Fibroblast of pulmonary artery (primary cell): ENCODE data around the gene THEMIS.

ENCODE experiments used
- DNase-seq: peaks from one replicate; pipeline ENCODE4 v3.0.0-alpha.2; 2010; ENCODE audit warnings: low read depth
- H3K4me3 ChIP-seq: replicated peaks from 2 replicates; pipeline ENCODE4 v1.5.1; 2011; ENCODE audit warnings: low read depth, mild to moderate bottlenecking, control low read depth, low read length, moderate library complexity
- CTCF ChIP-seq: IDR thresholded peaks from 2 replicates; pipeline ENCODE4 v1.5.1; 2011; ENCODE audit warnings: mild to moderate bottlenecking, control low read depth, low read length, inconsistent platforms; ENCODE audit errors: missing control alignments

THEMIS gene

DNA sequence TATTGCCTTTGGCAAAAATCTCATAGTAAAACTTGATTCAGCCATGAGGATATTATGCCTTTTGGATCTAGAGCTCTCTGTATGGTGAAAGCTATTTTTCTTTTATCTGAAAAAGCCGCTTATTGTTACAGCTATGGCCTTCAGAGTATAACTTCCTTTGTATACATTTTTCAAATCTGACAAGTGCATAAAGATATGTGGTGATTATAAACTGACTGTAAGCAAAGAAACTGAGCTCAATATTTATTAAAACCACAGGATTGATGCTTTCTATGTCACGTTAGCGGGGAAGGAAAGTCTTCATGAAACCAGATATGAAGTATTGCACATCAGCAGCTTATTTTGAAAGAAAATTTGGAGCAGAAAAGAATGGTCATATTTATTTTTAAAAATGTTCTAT, 151.8 kb downstream of the THEMIS start:
- no peak overlapping the region for H3K4me3 ChIP-seq
- DNase-seq, result no peak
- TF ChIP-seq CTCF, result no peak

- no peak for TF ChIP-seq CTCF
- no peak for DNase-seq
- no peak overlapping the region for H3K4me3 ChIP-seq
These were observed 152.6 kb downstream of the THEMIS start for GRCh38 chr6:127748290-127748689.

DNA sequence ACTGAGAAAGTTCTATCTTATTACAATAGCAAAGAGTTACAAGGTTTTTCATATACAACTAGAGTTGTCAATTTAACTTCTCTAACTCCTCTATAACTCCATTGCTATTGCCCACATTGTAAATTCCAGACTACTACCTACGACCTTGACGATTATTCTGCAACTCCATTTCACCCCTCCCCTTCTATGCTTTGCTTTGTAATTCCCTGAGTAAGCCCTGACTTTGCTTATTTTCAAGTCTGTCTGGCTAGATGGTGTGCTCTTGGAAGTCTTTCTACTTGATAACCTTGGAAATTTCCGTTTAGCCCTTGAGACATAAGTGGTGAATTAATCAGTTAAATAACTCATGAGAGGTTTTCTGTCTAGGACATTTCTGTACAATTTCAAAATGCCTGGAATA, 162.4 kb downstream of the THEMIS start:
- TF ChIP-seq CTCF, result no peak
- no peak overlapping the region for H3K4me3 ChIP-seq
- DNase-seq, result no peak

DNA sequence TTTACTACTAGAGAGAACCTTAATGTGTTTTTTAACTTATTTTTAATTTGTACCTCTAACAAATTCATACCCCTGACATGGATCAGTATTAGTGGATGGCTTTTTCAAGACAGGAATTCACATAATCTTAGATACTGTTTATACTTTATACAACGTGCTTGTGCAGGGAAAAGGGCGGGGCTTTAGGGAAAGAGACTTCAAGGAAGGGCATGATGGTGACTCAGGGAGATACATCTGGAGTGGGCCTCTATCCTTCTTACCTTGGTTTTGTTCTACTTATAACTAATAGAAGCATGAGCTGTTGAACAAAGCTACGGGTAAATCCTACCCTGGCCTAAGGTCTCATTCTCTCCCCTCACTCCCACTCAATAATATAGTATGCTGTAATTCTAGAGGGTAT, 163.1 kb downstream of the THEMIS start:
- DNase-seq, result no peak
- no peak for TF ChIP-seq CTCF
- no peak overlapping the region for H3K4me3 ChIP-seq

GRCh38 chr6:127737009-127737486, 163.8 kb downstream of the THEMIS start:
- no peak overlapping the region for H3K4me3 ChIP-seq
- TF ChIP-seq CTCF, result peak; percentile 68
- peak; percentile 83 for DNase-seq

GRCh38 chr6:127732927-127733326, 167.9 kb downstream of the THEMIS start:
- no peak for DNase-seq
- no peak for TF ChIP-seq CTCF

DNA sequence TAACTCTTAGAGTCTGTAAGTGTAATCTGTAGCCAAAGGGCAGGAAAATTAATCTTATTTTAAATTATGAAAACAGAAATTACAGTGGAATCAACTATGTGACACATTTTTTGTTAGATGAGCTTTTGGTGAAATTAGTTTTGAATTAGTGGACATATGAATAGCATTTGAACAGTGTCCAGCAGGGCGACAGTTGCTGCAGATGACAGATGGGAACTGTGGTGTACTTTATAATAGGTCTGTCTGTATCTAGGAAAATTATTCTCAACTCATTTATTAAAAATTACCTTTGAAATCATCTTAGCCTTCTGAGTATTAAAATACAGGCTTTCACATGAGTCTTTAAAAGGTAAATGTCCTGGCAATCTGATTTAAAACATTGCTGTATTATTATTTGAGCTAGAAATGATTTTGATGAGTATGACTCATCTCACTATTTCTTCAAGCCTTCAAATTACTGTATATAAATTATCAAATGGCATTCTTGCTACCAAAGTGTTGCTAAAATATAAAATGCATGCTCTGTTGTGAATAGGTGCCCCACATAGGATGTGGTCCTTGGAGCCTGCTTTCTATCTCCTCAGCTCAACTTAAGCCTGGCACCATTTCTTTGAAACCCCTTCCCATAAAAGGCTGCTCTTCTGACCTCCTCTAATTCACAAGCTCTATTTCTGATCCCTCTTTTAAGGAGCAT, 173.5 kb downstream of the THEMIS start:
- no peak for TF ChIP-seq CTCF
- H3K4me3 ChIP-seq, result no peak overlapping the region
- DNase-seq, result no peak

More at GRCh38 chr6:127732927-127733326, 167.9 kb downstream of the THEMIS start:
- no peak overlapping the region for H3K4me3 ChIP-seq
